HEK293 (cell line): ENCODE measurements around the gene NUDT3.

ENCODE experiments used
- BCL11A ChIP-seq: fragments of 450-650 bp; formaldehyde crosslinking; IDR thresholded peaks from 2 replicates; pipeline ENCODE4 v1.5.1; 2016; ENCODE audit warnings: low read depth, missing biosample characterization, missing genetic modification characterization
- EGR2 ChIP-seq: fragments of 450-650 bp; formaldehyde crosslinking; IDR thresholded peaks from 2 replicates; pipeline ENCODE4 v1.5.1; 2016; ENCODE audit warnings: low read depth, missing biosample characterization, missing genetic modification characterization
- IKZF3 ChIP-seq: fragments of 450-650 bp; IDR thresholded peaks from 2 replicates; pipeline ENCODE4 v1.5.0; 2018; ENCODE audit warnings: missing biosample characterization, mild to moderate bottlenecking, missing genetic modification characterization, moderate library complexity
- SCRT1 ChIP-seq: fragments of 450-650 bp; formaldehyde crosslinking; IDR thresholded peaks from 2 replicates; pipeline ENCODE4 v1.5.1; 2016; ENCODE audit warnings: missing biosample characterization, missing genetic modification characterization, borderline replicate concordance
- ZBTB48 ChIP-seq: fragments of 450-650 bp; formaldehyde crosslinking; IDR thresholded peaks from 2 replicates; pipeline ENCODE4 v1.5.1; 2016; ENCODE audit warnings: missing biosample characterization, missing genetic modification characterization
- ZEB2 ChIP-seq: fragments of 450-650 bp; formaldehyde crosslinking; IDR thresholded peaks from 2 replicates; pipeline ENCODE4 v1.5.1; 2016; ENCODE audit warnings: missing biosample characterization, missing genetic modification characterization
- ZIC2 ChIP-seq: fragments of 450-650 bp; formaldehyde crosslinking; IDR thresholded peaks from 2 replicates; pipeline ENCODE4 v1.5.1; 2016; ENCODE audit warnings: missing biosample characterization, missing genetic modification characterization
- ZNF184 ChIP-seq: fragments of 450-650 bp; IDR thresholded peaks from 2 replicates; pipeline ENCODE4 v1.5.1; 2018; ENCODE audit warnings: missing biosample characterization, mild to moderate bottlenecking, missing genetic modification characterization
- ZNF2 ChIP-seq: fragments of 450-650 bp; formaldehyde crosslinking; IDR thresholded peaks from 2 replicates; pipeline ENCODE4 v1.5.1; 2016; ENCODE audit warnings: missing biosample characterization, missing genetic modification characterization
- ZNF214 ChIP-seq: fragments of 450-650 bp; formaldehyde crosslinking; IDR thresholded peaks from 2 replicates; pipeline ENCODE4 v1.5.1; 2017; ENCODE audit warnings: missing biosample characterization, mild to moderate bottlenecking, missing genetic modification characterization, borderline replicate concordance
- ZNF221 ChIP-seq: fragments of 450-650 bp; formaldehyde crosslinking; IDR thresholded peaks from 2 replicates; pipeline ENCODE4 v1.5.1; 2017; ENCODE audit warnings: missing biosample characterization, missing genetic modification characterization, borderline replicate concordance
- ZNF274 ChIP-seq, 2 experiments: fragments of 200-500 bp in 1 of 2; fragments of 450-650 bp in 1 of 2; sonication (Bioruptor generic) in 1 of 2; formaldehyde crosslinking in 1 of 2; IDR thresholded peaks; 2 replicates each; pipeline versions ENCODE4 v1.5.1 to v1.6.1; 2014 to 2016; ENCODE audit warnings: borderline replicate concordance in 1 of 2, inconsistent platforms in 1 of 2, low read length in 1 of 2, missing biosample characterization in 1 of 2, missing genetic modification characterization in 1 of 2
- ZNF350 ChIP-seq: fragments of 450-650 bp; formaldehyde crosslinking; IDR thresholded peaks from 2 replicates; pipeline ENCODE4 v1.5.0; 2017; ENCODE audit warnings: missing biosample characterization, mild to moderate bottlenecking, missing genetic modification characterization
- ZNF426 ChIP-seq: fragments of 450-650 bp; formaldehyde crosslinking; IDR thresholded peaks from 2 replicates; pipeline ENCODE4 v1.5.1; 2017; ENCODE audit warnings: missing biosample characterization, missing genetic modification characterization, mild to moderate bottlenecking, inconsistent platforms, moderate library complexity
- ZNF558 ChIP-seq: fragments of 450-650 bp; formaldehyde crosslinking; IDR thresholded peaks from 2 replicates; pipeline ENCODE4 v1.5.1; 2016; ENCODE audit warnings: missing biosample characterization, missing genetic modification characterization
- ZNF561 ChIP-seq: fragments of 450-650 bp; IDR thresholded peaks from 2 replicates; pipeline ENCODE4 v1.5.1; 2018; ENCODE audit warnings: missing biosample characterization, missing genetic modification characterization, borderline replicate concordance
- ZNF623 ChIP-seq: fragments of 450-650 bp; formaldehyde crosslinking; IDR thresholded peaks from 2 replicates; pipeline ENCODE4 v1.5.1; 2016; ENCODE audit warnings: missing biosample characterization, missing genetic modification characterization
- ZNF629 ChIP-seq: fragments of 450-650 bp; formaldehyde crosslinking; IDR thresholded peaks from 2 replicates; pipeline ENCODE4 v1.5.1; 2017; ENCODE audit warnings: missing biosample characterization, missing genetic modification characterization
- ZNF658 ChIP-seq: fragments of 450-650 bp; formaldehyde crosslinking; IDR thresholded peaks from 2 replicates; pipeline ENCODE4; 2016; ENCODE audit warnings: missing biosample characterization, missing genetic modification characterization
- ZNF777 ChIP-seq: fragments of 450-650 bp; formaldehyde crosslinking; IDR thresholded peaks from 2 replicates; pipeline ENCODE4 v1.5.1; 2017; ENCODE audit warnings: missing biosample characterization, missing genetic modification characterization, borderline replicate concordance
- ZXDB ChIP-seq: fragments of 450-650 bp; formaldehyde crosslinking; IDR thresholded peaks from 2 replicates; pipeline ENCODE4 v1.5.1; 2016; ENCODE audit warnings: missing biosample characterization, missing genetic modification characterization
- TF ChIP-seq, protein P1 (sequence below): fragments of 450-650 bp; formaldehyde crosslinking; IDR thresholded peaks from 2 replicates; pipeline ENCODE4 v1.5.1; 2016; ENCODE audit warnings: missing biosample characterization, missing genetic modification characterization
- TF ChIP-seq, protein P2 (sequence below): fragments of 450-650 bp; IDR thresholded peaks from 2 replicates; pipeline ENCODE4 v1.5.1; 2018; ENCODE audit warnings: missing biosample characterization, mild to moderate bottlenecking, missing genetic modification characterization
- TF ChIP-seq, protein P3 (sequence below): fragments of 450-650 bp; formaldehyde crosslinking; IDR thresholded peaks from 2 replicates; pipeline ENCODE4 v1.5.1; 2016; ENCODE audit warnings: missing biosample characterization, missing genetic modification characterization
- TF ChIP-seq, protein P4 (sequence below): fragments of 450-650 bp; formaldehyde crosslinking; IDR thresholded peaks from 2 replicates; pipeline ENCODE4 v1.5.1; 2016; ENCODE audit warnings: missing biosample characterization, missing genetic modification characterization
- TF ChIP-seq, protein P5 (sequence below): fragments of 450-650 bp; formaldehyde crosslinking; IDR thresholded peaks from 2 replicates; pipeline ENCODE4 v1.5.1; 2016; ENCODE audit warnings: missing biosample characterization, missing genetic modification characterization

The NUDT3 gene

DNA sequence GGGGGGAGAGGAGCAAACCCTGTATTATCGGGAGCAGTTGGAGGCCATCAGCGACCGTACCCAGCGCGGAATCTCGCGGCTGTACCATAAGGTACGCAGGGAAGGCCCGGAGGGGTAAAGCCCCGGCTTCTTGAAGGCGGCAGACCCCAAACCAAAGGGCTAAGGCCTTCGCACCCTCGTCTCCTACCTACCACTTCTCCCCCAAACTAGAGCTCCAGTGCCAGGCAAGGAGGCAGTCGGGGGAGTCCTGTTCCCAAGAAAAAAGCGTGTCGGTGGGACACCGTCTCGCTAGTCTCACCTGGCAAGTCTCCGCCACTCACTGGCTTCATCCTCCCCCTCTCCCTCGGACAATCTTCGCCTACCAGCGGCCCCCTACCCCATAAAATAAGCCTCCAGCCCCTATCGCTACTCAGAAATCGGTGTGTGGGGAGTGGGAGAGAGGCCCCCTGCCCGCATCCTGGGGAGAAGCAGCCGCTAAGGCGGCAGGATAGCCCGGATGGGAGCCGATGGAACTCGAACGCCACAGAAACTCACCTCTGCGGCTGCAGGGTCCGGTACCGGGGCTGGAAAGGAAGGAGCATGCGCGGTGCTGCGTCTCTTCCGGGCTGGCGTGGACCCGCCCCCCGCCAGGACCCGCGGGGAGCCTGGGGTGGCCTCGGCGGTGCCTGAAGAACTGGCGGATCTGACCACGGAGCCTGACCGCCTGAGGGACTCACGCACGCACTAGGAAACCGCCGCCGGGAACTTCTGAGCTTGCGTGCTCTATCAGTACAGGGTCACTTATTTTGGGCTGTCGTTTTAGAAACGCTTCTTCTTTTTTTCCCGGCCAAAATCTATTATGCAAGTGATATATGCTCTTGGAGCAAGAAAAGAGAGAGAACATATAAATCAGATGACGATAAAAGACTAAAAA lies 33.3 kb upstream of the NUDT3 start, which contains the start of gene RPS10 (continued):
- TF ChIP-seq ZIC2 (tag by site-specific recombination) (peak; percentile 86), ZNF274 (IDR thresholded peaks at IDR 0.05; ENCODE audit: low read length) (no peak), ZNF274 (tag by site-specific recombination; IDR thresholded peaks at IDR 0.05; ENCODE audit: borderline replicate concordance) (no peak), BCL11A (tag by site-specific recombination) (no peak), ZNF629 (peak; percentile 41; the same call in 1 of the 2 replicates), ZNF2 (peak; percentile 81), ZEB2 (tag by site-specific recombination) (peak; percentile 48; the same call in 1 of the 2 replicates), ZNF426 (tag by site-specific recombination) (peak; percentile 4; the same call in 1 of the 2 replicates), ZNF658 (tag by site-specific recombination) (no peak), IKZF3 (tag by site-specific recombination) (0 out of 2 replicates have a peak, but pooled peaks have one; percentile 6), SCRT1 (tag by site-specific recombination) (no peak), ZNF221 (tag by site-specific recombination) (no peak), ZNF623 (no peak), ZBTB48 (tag by site-specific recombination) (0 out of 2 replicates have a peak, but pooled peaks have one; percentile 27), ZNF184 (tag by site-specific recombination) (no peak), ZNF561 (0 out of 2 replicates have a peak, but pooled peaks have one; percentile 49), ZNF777 (tag by site-specific recombination) (no peak), ZNF558 (tag by site-specific recombination) (no peak), ZXDB (tag by site-specific recombination) (peak; percentile 71), EGR2 (0 out of 2 replicates have a peak, but pooled peaks have one; percentile 4), ZNF350 (tag by site-specific recombination) (no peak), ZNF214 (no peak)
- TF ChIP-seq, protein P1, sequence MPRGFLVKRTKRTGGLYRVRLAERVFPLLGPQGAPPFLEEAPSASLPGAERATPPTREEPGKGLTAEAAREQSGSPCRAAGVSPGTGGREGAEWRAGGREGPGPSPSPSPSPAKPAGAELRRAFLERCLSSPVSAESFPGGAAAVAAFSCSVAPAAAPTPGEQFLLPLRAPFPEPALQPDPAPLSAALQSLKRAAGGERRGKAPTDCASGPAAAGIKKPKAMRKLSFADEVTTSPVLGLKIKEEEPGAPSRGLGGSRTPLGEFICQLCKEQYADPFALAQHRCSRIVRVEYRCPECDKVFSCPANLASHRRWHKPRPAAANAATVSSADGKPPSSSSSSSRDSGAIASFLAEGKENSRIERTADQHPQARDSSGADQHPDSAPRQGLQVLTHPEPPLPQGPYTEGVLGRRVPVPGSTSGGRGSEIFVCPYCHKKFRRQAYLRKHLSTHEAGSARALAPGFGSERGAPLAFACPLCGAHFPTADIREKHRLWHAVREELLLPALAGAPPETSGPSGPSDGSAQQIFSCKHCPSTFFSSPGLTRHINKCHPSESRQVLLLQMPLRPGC (tag by site-specific recombination), result no peak
- TF ChIP-seq, protein P2, sequence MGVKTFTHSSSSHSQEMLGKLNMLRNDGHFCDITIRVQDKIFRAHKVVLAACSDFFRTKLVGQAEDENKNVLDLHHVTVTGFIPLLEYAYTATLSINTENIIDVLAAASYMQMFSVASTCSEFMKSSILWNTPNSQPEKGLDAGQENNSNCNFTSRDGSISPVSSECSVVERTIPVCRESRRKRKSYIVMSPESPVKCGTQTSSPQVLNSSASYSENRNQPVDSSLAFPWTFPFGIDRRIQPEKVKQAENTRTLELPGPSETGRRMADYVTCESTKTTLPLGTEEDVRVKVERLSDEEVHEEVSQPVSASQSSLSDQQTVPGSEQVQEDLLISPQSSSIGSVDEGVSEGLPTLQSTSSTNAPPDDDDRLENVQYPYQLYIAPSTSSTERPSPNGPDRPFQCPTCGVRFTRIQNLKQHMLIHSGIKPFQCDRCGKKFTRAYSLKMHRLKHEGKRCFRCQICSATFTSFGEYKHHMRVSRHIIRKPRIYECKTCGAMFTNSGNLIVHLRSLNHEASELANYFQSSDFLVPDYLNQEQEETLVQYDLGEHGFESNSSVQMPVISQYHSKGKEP (tag by site-specific recombination), result 0 out of 2 replicates have a peak, but pooled peaks have one; percentile 14
- TF ChIP-seq, protein P3, sequence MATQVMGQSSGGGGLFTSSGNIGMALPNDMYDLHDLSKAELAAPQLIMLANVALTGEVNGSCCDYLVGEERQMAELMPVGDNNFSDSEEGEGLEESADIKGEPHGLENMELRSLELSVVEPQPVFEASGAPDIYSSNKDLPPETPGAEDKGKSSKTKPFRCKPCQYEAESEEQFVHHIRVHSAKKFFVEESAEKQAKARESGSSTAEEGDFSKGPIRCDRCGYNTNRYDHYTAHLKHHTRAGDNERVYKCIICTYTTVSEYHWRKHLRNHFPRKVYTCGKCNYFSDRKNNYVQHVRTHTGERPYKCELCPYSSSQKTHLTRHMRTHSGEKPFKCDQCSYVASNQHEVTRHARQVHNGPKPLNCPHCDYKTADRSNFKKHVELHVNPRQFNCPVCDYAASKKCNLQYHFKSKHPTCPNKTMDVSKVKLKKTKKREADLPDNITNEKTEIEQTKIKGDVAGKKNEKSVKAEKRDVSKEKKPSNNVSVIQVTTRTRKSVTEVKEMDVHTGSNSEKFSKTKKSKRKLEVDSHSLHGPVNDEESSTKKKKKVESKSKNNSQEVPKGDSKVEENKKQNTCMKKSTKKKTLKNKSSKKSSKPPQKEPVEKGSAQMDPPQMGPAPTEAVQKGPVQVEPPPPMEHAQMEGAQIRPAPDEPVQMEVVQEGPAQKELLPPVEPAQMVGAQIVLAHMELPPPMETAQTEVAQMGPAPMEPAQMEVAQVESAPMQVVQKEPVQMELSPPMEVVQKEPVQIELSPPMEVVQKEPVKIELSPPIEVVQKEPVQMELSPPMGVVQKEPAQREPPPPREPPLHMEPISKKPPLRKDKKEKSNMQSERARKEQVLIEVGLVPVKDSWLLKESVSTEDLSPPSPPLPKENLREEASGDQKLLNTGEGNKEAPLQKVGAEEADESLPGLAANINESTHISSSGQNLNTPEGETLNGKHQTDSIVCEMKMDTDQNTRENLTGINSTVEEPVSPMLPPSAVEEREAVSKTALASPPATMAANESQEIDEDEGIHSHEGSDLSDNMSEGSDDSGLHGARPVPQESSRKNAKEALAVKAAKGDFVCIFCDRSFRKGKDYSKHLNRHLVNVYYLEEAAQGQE (tag by site-specific recombination), result peak; percentile 26; the same call in 1 of the 2 replicates
- TF ChIP-seq, protein P4, sequence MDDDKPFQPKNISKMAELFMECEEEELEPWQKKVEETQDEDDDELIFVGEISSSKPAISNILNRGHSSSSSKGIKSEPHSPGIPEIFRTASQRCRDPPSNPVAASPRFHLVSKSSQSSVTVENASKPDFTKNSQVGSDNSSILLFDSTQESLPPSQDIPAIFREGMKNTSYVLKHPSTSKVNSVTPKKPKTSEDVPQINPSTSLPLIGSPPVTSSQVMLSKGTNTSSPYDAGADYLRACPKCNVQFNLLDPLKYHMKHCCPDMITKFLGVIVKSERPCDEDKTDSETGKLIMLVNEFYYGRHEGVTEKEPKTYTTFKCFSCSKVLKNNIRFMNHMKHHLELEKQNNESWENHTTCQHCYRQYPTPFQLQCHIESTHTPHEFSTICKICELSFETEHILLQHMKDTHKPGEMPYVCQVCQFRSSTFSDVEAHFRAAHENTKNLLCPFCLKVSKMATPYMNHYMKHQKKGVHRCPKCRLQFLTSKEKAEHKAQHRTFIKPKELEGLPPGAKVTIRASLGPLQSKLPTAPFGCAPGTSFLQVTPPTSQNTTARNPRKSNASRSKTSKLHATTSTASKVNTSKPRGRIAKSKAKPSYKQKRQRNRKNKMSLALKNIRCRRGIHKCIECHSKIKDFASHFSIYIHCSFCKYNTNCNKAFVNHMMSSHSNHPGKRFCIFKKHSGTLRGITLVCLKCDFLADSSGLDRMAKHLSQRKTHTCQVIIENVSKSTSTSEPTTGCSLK, result no peak
- TF ChIP-seq, protein P5, sequence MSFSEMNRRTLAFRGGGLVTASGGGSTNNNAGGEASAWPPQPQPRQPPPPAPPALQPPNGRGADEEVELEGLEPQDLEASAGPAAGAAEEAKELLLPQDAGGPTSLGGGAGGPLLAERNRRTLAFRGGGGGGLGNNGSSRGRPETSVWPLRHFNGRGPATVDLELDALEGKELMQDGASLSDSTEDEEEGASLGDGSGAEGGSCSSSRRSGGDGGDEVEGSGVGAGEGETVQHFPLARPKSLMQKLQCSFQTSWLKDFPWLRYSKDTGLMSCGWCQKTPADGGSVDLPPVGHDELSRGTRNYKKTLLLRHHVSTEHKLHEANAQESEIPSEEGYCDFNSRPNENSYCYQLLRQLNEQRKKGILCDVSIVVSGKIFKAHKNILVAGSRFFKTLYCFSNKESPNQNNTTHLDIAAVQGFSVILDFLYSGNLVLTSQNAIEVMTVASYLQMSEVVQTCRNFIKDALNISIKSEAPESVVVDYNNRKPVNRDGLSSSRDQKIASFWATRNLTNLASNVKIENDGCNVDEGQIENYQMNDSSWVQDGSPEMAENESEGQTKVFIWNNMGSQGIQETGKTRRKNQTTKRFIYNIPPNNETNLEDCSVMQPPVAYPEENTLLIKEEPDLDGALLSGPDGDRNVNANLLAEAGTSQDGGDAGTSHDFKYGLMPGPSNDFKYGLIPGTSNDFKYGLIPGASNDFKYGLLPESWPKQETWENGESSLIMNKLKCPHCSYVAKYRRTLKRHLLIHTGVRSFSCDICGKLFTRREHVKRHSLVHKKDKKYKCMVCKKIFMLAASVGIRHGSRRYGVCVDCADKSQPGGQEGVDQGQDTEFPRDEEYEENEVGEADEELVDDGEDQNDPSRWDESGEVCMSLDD (tag by site-specific recombination), result no peak
